HG03139 (cell line): ENCODE results near the gene PAPOLG.
A peak's percentile ranks its signal among the peaks of the same experiment; 100 is the strongest.
"Not testable (repeated sequence)": the region's sequence is repeated elsewhere in the genome, so short reads cannot be mapped to it uniquely, and the experiment has no call there.

ENCODE experiments used
- ATAC-seq: cut with Tn5 transposase; IDR thresholded peaks from one replicate; pipeline ENCODE4 v1.9.1; 2021; ENCODE audit not compliant: unreplicated experiment

The PAPOLG gene

DNA sequence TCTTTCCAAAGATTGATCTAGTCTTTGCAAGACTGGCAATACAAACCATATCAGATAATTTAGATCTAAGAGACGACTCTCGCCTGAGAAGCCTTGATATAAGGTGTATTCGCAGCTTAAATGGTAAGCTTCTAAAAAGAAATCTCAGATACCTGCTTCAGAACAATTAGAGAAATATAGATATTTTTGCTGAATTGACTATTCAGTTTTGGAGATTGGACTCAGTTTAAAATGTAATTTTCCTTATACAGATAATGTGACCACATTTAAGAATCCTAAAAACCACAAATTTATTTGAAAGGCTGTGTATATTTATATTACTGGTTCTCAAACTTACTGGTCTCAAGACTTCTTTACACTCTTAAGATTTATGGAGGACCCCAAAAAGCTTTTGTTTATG is 15.4 kb downstream of the PAPOLG start:
- no peak for ATAC-seq

DNA sequence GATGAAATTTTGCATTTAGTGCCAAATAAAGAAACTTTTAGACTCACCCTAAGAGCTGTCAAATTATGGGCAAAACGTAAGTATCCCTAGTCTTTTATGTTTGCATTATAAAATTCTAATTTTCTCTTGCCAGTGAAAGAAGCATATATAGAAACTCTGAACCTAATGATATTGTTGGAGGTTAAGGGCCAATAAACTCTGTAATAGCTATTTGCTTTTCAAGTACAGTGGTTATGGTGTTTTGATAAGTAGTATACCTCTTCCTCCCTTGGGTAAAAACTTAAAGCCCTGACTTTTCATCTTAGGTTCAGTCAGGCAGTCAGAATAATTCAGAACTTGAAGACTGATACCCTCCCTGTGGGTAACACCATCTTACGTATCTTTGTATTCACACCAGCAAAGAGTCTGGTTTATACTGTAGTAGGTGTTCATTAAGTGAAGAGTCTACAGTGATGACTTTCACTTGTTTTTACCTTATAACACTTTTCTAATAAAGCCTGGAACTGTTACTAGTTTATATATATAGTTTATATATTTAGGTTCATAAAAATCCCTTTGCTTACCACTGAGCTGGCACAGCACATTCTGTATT is 19.1 kb downstream of the PAPOLG start:
- no peak for ATAC-seq

DNA sequence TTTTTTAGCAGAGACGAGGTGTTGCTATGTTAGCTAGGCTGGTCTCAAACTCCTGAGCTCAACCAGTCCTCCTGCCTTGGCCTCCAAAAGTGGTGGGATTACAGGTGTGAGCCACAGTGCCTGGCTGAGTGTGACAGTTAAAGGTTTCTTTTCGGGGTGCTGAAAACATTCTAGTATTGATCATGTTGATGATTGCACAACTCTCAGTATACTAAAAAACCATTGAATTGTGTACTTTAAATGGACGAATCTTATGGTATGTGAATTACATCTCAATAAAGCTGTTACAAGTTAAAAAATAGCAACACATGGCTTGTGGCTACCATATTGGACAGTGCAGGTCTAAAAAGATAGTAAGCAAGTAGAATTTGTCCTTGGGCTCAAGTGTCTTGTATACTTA is 22.3 kb downstream of the PAPOLG start:
- no peak for ATAC-seq

DNA sequence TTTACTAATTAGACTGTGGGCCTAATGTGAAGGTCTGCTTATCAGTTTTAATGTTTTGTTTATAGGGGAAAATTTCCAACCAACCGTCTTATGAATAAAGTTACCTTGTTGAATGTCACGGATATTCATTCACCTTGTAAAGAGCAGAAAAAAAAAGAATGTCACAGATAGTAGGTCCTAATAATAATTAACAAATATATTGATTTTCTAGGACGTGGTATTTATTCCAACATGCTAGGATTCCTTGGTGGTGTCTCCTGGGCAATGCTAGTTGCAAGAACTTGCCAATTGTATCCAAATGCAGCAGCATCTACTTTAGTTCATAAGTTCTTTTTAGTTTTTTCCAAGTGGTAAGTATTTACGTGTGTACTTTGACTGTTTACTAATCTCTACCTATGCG is 23.4 kb downstream of the PAPOLG start:
- ATAC-seq = no peak

DNA sequence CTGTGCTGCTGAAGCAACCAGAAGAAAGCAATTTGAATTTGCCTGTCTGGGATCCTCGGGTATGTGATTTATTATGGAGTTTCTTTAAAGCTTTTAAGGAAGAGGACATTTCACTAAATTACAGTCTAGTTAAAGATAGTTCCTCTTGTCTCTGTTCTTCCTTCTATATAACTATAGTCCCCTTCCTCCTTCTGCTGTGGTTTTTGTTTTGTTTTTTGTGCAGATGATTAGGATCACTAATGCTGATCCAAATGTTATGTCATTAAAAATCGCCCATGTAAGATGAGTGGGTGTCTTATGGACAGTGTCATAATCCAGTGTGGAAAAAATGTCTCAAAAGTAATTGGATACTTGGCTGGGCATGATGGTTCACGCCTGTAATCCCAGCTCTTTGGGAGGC is 24.7 kb downstream of the PAPOLG start:
- no peak for ATAC-seq

DNA sequence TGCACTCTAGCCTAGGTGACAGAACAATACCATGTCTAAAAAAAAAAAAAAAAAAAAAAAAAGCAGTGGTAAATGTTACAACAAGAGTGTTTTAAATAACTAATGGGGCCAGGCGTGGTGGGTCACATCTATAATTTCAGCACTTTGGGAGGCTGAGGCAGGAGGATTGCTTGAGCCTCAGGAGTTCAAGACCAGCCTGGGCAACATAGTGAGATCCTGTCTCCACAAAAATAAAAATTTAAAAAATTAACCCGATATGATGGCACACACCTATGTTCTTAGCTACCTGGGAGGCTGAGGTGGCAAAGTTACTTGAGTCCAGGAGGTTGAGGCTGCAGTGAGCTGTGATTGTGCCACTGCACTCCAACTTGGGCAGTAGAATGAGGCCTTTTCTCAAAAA is 37.1 kb downstream of the PAPOLG start:
- ATAC-seq = no peak

DNA sequence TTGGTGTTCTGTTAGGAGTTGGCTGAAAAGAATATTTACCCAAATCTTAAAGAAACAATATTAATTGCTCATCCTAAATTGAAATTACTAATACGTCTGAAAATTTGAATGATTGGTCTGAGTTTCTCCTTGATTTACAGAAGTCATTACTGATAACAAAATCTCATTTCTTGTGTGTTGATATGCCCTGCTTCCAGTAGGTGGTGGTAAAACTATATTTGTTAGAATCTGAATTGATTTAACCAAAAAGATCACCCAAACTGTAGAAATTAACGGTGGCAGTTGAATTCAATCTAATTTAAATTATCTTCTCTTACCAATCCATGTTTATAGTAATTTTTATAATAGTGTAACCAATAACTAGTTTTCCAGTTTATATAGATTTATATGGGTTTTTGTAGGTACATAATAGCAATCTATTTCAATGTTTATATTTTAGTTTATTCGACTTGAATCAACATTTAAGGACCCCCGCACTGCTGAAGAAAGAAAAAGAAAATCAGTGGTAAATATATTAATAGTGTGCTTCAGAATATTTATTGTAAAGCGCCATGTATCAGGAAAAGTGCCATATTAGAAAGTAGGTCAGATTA is 38.3 kb downstream of the PAPOLG start:
- no peak for ATAC-seq

DNA sequence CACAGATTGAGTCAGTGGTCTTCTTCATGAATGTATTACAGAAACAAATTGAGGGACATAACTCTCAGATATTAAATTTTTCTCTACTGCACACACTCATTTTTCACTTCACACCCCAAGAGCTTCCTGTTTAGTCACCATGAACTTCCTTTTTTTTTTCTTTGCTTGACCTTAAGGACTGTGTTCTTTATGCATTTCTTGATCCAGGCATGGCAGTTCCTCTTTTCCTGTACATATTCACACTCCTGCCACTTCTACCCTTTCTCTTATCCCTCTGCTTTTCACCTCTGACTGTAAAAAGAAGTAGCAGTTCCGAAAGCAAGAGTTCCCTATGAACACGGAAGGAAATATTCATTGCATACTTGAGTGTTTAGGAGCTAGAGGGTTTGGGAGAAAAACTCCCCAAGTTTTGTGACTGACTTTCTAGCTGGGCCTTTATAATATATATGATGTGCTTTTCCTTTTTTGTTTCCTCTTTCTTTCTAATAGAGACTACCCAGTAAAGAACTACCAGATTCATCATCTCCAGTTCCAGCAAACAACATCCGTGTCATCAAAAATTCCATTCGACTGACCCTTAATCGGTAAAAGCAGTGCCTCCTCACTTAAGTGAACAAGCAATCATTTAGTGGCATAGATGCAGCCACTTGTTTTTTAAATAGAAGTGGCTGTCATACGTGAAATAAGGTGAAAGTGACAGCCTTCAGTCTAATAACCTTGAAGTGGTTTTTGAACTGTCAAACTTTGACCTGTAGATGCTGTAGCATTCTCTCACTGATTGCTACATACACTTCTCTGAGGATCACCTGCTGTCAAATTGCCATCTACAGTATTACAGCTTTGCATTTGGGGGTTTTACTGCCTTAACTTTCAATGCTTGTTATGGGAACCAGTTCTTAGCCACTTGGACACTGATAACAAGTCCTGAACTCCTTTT is 40.8 kb downstream of the PAPOLG start:
- no peak for ATAC-seq

DNA sequence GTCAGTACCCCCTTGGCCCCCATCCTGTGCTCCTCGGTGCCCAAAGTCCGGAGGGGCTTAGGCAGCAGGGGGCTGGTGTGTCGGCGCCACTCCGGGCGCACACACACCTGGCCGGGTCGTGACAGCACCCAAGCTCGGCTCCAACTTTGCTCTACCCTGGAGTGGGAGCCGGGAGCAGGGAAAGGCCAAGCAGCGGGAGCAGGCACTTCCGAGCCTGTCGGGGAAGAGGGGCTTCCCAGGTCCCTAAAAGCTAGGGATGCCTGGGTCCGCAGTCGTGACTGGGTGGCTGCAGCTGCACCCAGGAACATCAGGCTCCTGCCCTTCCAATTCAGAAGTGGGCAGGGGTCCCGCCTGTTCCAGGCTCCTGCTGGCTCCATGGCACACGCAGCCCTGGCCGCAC is 48.4 kb downstream of the PAPOLG start:
- no peak for ATAC-seq

DNA sequence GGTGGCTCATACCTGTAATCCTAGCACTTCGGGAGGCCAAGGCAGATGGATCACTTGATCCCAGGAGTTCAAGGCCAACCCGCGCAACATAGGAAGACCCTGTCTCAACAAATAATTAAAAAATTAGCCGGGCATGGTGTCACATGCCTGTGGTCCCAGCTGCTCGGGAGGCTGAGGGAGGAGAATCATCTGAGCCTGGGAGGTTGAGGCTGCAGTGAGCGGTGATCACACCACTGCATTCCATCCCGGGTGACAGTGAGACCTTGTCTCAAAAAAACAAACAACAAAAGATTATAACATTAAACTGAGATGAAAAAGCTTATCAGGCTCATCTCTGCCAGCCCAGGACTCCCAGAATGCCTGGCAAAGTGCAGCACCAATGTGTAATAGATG is 50.5 kb downstream of the PAPOLG start:
- ATAC-seq = no peak

DNA sequence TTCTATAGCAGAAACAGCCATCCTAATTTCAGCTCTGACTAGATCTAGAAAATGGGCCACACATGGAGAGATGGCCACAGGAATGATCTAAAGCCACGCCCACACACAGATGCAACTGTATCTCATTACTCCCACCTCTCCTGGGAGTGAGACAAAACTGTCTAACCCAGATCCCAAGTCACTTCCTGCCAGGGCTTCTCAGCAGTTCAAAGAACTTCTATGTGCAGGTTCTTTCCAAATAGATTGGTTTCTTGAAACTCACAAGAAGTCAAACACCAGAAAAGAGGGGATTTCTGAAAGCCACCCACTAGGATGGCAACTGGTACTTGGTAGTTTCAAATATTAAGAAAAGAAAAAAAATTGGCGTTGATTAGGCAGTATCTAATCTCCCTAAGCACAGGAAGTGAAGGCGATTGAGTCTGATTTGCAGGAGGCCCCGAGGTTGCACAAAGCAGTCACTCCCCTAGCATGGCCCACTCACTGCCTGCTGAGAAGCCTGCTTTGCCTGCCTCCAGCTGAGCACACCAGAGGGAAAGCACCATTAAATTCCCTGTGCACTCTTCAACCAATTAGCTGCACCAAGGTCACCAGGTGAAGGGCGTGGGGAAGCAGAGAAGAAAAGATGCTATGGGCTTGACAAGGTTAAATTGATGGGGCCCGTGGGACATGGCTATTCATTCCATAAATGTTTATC is 51.1 kb downstream of the PAPOLG start:
- ATAC-seq = peak; percentile 73

DNA sequence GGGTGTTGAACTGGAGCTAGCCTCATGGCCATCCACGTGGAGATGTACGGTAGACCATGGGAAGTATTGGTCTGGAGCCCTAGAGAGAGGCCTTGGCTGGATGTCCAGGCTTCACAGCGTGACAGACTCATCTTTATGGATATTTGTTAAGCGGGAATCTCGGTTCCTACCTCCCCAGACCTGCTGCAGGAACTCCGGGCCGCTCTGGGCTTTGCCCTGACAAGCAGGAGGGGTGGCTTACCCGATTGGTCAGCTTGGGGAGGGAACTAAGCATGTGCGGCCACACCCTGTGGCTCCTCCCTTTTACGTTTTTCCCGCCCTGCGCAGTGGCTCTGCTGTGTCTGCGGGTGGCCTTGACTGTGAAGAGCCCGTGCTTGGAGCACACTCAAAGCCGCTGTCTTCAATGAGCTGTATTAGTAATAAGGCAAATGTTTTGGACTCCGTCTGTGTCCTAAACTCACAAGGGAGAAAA is 52.3 kb downstream of the PAPOLG start:
- ATAC-seq = no peak

DNA sequence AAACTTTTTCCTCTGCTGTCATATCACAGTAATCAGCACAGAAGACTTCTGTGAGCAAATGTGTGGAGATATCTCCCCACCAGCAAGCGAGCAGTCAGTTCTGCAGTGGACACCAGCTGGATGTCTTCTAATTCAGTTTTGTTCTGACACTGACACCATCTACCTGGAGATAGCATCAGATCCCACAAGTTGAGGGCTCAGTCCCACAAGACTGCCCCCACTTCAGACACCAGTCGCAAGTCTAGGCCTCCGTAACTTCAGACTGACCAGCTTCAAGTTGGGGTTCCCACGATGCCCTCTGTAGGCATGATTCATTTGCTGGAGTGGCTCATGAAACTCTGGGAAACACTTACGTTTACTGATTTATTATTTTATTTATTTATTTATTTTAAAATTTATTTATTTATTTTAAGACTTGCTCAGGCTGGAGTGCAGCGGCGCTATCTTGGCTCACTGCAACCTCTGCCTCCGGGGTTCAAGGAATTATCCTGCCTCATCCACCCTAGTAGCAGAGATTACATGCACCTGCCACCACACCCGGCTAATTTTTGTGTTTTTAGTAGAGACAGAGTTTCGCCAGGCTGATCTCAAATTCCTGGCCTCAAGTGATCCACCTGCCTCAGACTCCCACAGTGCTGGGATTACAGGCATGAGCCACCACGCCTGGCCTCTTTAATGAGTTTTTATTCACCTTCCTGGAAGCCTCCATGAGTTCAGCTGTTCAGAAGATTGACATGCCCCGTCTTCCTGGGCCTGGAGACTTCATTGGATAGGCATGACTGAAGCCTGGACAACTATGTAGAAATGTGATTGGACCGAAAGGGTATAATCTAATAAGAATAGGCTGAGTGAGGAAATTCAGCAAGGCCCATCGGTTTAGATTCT is 55.7 kb downstream of the PAPOLG start:
- no peak for ATAC-seq

DNA sequence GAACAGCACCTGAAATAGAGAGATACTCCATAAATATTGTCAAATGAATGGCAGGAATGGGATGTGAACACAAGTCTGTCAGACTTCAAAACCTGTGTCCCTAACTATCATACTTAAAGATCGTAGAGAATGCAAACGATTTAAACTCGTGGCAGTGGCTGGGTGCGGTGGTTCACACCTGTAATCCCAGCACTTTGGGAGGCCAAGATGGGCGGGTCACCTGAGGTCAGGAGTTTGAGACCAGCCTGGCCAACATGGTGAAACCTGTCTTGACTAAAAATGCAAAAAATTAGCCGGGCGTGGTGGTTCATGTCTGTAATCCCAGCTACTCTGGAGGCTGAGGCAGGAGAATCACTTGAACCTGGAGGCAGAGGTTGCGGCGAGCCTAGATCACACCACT is 61.1 kb downstream of the PAPOLG start:
- ATAC-seq = not testable (repeated sequence)

DNA sequence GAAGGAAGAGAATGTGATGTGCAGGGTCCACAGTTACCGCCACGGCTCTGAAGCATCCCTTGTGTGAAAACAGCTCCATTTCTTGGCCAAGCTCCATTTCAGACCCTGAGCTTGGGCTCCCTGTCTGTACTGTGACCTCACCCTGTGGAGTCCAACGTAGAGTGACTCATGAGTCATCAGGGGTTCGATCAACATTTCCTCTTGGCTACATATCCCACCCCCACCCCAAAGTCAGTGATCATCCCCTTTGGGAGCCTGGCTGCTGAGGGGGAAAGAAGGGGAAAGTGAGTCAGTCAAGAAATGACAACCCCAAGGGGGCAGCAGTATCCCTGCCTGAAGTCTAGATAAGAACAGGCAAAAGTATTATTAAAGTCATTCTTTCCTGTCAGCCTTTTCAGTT is 62.2 kb downstream of the PAPOLG start:
- ATAC-seq = no peak

DNA sequence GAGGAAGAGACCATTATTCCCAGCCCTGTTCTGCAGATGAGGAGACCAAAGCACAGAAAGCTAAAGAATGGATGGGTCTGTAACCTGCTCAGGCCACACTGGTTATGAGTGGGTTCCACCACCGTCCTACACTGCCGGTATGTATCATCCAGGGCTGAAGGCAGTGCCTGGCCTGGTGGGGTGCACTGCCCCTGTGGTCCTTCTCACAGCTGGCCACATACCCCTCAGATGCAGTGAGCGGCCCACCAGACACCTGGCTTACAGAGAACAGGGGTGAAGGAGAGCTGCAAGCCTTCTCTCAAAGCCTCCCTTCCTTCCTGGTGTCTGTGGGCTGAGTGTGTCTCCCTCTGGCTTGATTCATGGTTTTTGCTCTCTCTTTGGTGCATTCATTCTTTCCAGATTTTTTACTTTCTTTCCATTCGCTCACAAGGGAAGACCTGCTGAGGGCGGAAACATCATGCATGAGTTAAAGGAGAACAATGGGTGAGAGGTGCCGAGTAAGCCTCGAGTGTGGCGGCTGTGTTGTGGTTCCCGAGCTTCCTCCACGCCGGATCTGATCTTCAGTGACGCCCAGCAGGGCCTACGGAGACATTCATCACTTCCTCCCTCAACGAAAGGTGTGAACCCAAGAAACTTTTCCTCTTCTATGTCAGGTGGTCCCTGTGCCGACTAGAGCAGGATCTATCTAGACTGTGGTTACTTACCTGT is 63.2 kb downstream of the PAPOLG start:
- no peak for ATAC-seq

DNA sequence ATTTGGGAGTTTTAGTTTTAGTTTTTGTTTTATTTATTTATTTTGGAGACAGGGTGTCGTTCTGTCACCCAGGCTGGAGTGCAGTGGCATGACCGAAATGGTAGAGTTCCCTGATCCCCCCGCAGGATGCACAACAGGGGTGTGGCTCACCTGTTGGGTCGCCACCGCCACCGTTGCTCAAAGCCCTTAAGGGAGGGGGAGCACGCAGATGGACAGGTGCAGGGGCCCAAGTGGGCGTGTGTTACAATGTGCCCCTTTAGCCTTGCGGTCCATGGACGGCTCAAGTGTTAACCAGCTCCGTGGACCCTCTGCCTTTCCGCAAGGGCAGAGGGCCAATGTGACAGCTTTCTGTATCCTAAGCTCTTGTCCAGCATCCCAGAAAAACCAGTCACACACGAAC is 63.9 kb downstream of the PAPOLG start:
- no peak for ATAC-seq

DNA sequence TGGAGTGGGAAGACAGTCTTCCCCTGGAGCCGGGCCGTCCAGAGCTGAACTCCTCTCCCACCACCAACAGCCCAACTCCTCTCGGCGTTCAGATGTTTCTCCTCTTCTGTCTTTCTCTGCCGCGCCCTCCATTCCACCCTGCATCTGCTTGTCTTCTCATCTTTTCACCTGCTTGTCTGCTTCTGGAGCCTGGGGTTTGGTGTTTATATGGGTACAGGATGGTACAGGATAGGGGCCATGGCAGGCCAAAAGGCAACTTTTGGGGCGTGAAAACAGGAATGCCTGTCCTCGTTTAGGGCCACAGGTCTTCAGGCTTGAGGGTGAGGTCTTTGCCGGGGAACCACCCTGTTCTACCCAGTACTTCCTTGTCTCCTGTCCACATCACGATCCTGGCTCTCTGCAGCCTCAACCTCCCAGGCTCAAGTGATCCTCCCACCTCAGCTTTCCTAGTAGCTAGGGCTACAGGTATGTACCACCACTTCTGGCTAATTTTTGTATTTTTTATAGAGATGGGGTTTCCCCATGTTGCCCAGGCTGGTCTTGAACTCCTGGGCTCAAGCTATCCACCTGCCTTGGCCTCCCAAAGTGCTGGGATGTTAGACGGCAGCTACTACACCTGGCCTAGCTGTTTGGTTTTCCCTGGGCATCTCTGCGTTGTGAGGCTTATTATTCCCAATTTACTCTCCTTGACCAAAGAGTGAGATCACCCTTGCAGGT is 64.5 kb downstream of the PAPOLG start:
- ATAC-seq = no peak

DNA sequence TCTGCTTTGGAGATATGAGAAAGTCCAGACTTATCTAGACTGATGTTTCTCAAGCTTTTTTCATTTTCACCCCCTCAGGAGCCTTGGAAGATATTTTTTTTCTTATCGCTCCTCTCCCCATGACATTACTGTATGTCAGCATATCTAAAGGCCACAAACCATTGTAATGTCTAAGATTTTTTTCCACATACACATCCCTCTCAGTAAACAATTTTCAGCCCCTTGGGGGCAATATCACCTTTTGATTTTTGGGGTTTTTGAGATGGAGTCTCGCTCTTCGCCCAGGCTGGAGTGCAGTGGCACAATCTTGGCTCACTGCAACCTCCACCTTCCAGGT is 65.0 kb downstream of the PAPOLG start:
- no peak for ATAC-seq
